SK-N-SH treated with all-trans-retinoic acid at 6 μM for 48 hours (cell line): ENCODE measurements around the gene ARSB.

Experiments used
- ATAC-seq: fragments of 200-7000 bp; cut with Tn5 transposase; 3 replicates; pipeline ENCODE4 v1.9.1; 2020; ENCODE audit warnings: mild to moderate bottlenecking, moderate library complexity
- ARNTL ChIP-seq: fragments of 450-650 bp; formaldehyde crosslinking; IDR thresholded peaks from 2 replicates; pipeline ENCODE4 v1.5.0; 2020; ENCODE audit warnings: low read depth, mild to moderate bottlenecking, moderate library complexity, borderline replicate concordance
- BACH2 ChIP-seq: fragments of 250-450 bp; sonication (Bioruptor Pico); IDR thresholded peaks from 2 replicates; pipeline ENCODE4 v1.9.0; 2021; ENCODE audit warnings: mild to moderate bottlenecking, borderline replicate concordance
- CSDC2 ChIP-seq: fragments of 250-450 bp; sonication (Bioruptor Pico); IDR thresholded peaks from 2 replicates; pipeline ENCODE4 v1.5.0; 2020; ENCODE audit warnings: mild to moderate bottlenecking, moderate library complexity
- ESRRG ChIP-seq: fragments of 250-450 bp; sonication (Bioruptor Pico); IDR thresholded peaks from 2 replicates; pipeline ENCODE4 v1.6.1; 2021; ENCODE audit warnings: mild to moderate bottlenecking
- GLIS3 ChIP-seq: fragments of 250-450 bp; sonication (Bioruptor Pico); IDR thresholded peaks from 2 replicates; pipeline ENCODE4 v1.5.0; 2020; ENCODE audit warnings: mild to moderate bottlenecking, moderate library complexity
- ISL1 ChIP-seq: fragments of 250-450 bp; sonication (Bioruptor Pico); IDR thresholded peaks from 2 replicates; pipeline ENCODE4 v2.1.2; 2022; ENCODE audit warnings: mild to moderate bottlenecking, moderate library complexity
- OSR1 ChIP-seq: fragments of 250-450 bp; sonication (Bioruptor Pico); IDR thresholded peaks from 2 replicates; pipeline ENCODE4 v1.8.0; 2022; ENCODE audit warnings: moderate library complexity, mild to moderate bottlenecking, inconsistent platforms
- PATZ1 ChIP-seq: fragments of 250-450 bp; sonication (Bioruptor Pico); IDR thresholded peaks from 2 replicates; pipeline ENCODE4 v1.8.0; 2020; ENCODE audit warnings: mild to moderate bottlenecking, moderate library complexity, borderline replicate concordance
- POU6F1 ChIP-seq: fragments of 250-450 bp; sonication (Bioruptor Pico); IDR thresholded peaks from 2 replicates; pipeline ENCODE4 v1.8.0; 2021; ENCODE audit warnings: low read depth, mild to moderate bottlenecking, moderate library complexity, borderline replicate concordance
- PPARA ChIP-seq: fragments of 250-450 bp; sonication (Bioruptor Pico); IDR thresholded peaks from 2 replicates; pipeline ENCODE4 v1.5.0; 2020; ENCODE audit warnings: mild to moderate bottlenecking, borderline replicate concordance
- RARB ChIP-seq: fragments of 250-450 bp; sonication (Bioruptor Pico); IDR thresholded peaks from 2 replicates; pipeline ENCODE4 v1.8.0; 2021; ENCODE audit warnings: mild to moderate bottlenecking, moderate library complexity
- SNAI2 ChIP-seq: fragments of 250-450 bp; sonication (Bioruptor Pico); IDR thresholded peaks from 2 replicates; pipeline ENCODE4 v1.5.0; 2020; ENCODE audit warnings: mild to moderate bottlenecking, moderate library complexity
- TCF4 ChIP-seq: fragments of 250-450 bp; sonication (Bioruptor Pico); IDR thresholded peaks from 2 replicates; pipeline ENCODE4 v1.8.0; 2021; ENCODE audit warnings: mild to moderate bottlenecking, moderate library complexity, borderline replicate concordance
- TOX ChIP-seq: fragments of 250-450 bp; sonication (Bioruptor Pico); IDR thresholded peaks from 2 replicates; pipeline ENCODE4 v1.8.0; 2021; ENCODE audit warnings: mild to moderate bottlenecking, moderate library complexity, borderline replicate concordance
- ZC3H10 ChIP-seq: fragments of 250-450 bp; sonication (Bioruptor Pico); IDR thresholded peaks from 2 replicates; pipeline ENCODE4 v1.5.1; 2021; ENCODE audit warnings: mild to moderate bottlenecking, moderate library complexity
- ZFP3 ChIP-seq: fragments of 250-450 bp; sonication (Bioruptor Pico); IDR thresholded peaks from 2 replicates; pipeline ENCODE4 v1.5.0; 2020; ENCODE audit warnings: mild to moderate bottlenecking, moderate library complexity
- ZFP30 ChIP-seq: fragments of 450-650 bp; formaldehyde crosslinking; IDR thresholded peaks from 2 replicates; pipeline ENCODE4 v1.5.0; 2022; ENCODE audit warnings: mild to moderate bottlenecking, moderate library complexity
- ZNF565 ChIP-seq: fragments of 450-650 bp; formaldehyde crosslinking; conservative IDR thresholded peaks from 2 replicates; pipeline ENCODE4 v1.5.0; 2020; ENCODE audit warnings: low read depth, mild to moderate bottlenecking, moderate library complexity
- ZNF70 ChIP-seq: fragments of 450-650 bp; formaldehyde crosslinking; IDR thresholded peaks from 2 replicates; pipeline ENCODE4 v1.5.0; 2020; ENCODE audit warnings: mild to moderate bottlenecking, moderate library complexity
- ZNF8 ChIP-seq: fragments of 450-650 bp; formaldehyde crosslinking; IDR thresholded peaks from 2 replicates; pipeline ENCODE4 v1.5.0; 2020; ENCODE audit warnings: mild to moderate bottlenecking, moderate library complexity
- TF ChIP-seq, protein P1 (sequence below): fragments of 250-450 bp; sonication (Bioruptor Pico); IDR thresholded peaks from 2 replicates; pipeline ENCODE4 v1.5.1; 2020; ENCODE audit warnings: low read depth, mild to moderate bottlenecking, moderate library complexity
- TF ChIP-seq, protein P2 (sequence below): fragments of 250-450 bp; sonication (Bioruptor Pico); IDR thresholded peaks from 2 replicates; pipeline ENCODE4 v1.5.1; 2021; ENCODE audit warnings: mild to moderate bottlenecking, moderate library complexity
- TF ChIP-seq, protein P3 (sequence below): fragments of 250-450 bp; sonication (Bioruptor Pico); IDR thresholded peaks from 2 replicates; pipeline ENCODE4 v1.5.0; 2020; ENCODE audit warnings: mild to moderate bottlenecking, moderate library complexity

ARSB gene

GRCh38 chr5:79007872-79008271 is 22.8 kb upstream of the ARSB start:
- ATAC-seq = no peak
- TF ChIP-seq BACH2 (CRISPR knock-in tag) (no peak), ARNTL (CRISPR knock-in tag) (no peak), POU6F1 (CRISPR knock-in tag) (no peak), ZNF70 (CRISPR knock-in tag) (no peak), TCF4 (CRISPR knock-in tag) (no peak), GLIS3 (CRISPR knock-in tag) (no peak), PPARA (CRISPR knock-in tag) (no peak), CSDC2 (CRISPR knock-in tag) (no peak), ISL1 (CRISPR knock-in tag) (no peak), PATZ1 (CRISPR knock-in tag) (no peak), ESRRG (no peak), ZFP3 (CRISPR knock-in tag) (no peak), SNAI2 (CRISPR knock-in tag) (no peak), RARB (CRISPR knock-in tag) (no peak), ZNF565 (no peak), TOX (CRISPR knock-in tag) (no peak), ZFP30 (no peak)
- TF ChIP-seq, protein P1, sequence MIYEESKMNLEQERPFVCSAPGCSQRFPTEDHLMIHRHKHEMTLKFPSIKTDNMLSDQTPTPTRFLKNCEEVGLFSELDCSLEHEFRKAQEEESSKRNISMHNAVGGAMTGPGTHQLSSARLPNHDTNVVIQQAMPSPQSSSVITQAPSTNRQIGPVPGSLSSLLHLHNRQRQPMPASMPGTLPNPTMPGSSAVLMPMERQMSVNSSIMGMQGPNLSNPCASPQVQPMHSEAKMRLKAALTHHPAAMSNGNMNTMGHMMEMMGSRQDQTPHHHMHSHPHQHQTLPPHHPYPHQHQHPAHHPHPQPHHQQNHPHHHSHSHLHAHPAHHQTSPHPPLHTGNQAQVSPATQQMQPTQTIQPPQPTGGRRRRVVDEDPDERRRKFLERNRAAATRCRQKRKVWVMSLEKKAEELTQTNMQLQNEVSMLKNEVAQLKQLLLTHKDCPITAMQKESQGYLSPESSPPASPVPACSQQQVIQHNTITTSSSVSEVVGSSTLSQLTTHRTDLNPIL = no peak
- TF ChIP-seq, protein P2, sequence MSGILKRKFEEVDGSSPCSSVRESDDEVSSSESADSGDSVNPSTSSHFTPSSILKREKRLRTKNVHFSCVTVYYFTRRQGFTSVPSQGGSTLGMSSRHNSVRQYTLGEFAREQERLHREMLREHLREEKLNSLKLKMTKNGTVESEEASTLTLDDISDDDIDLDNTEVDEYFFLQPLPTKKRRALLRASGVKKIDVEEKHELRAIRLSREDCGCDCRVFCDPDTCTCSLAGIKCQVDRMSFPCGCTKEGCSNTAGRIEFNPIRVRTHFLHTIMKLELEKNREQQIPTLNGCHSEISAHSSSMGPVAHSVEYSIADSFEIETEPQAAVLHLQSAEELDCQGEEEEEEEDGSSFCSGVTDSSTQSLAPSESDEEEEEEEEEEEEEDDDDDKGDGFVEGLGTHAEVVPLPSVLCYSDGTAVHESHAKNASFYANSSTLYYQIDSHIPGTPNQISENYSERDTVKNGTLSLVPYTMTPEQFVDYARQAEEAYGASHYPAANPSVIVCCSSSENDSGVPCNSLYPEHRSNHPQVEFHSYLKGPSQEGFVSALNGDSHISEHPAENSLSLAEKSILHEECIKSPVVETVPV (CRISPR knock-in tag) = no peak

GRCh38 chr5:79005936-79006631 is 21.0 kb upstream of the ARSB start:
- ATAC-seq = no peak
- TF ChIP-seq ZNF8 (CRISPR knock-in tag) = no peak
- no peak for TF ChIP-seq ESRRG
- TF ChIP-seq RARB (CRISPR knock-in tag) = no peak
- no peak for TF ChIP-seq ARNTL (CRISPR knock-in tag)
- TF ChIP-seq SNAI2 (CRISPR knock-in tag) = no peak
- TF ChIP-seq TCF4 (CRISPR knock-in tag) = no peak
- no peak for TF ChIP-seq GLIS3 (CRISPR knock-in tag)
- TF ChIP-seq CSDC2 (CRISPR knock-in tag) = no peak
- no peak for TF ChIP-seq ZNF565
- no peak for TF ChIP-seq OSR1 (CRISPR knock-in tag)
- TF ChIP-seq ZFP3 (CRISPR knock-in tag) = no peak
- no peak for TF ChIP-seq ZFP30
- TF ChIP-seq PATZ1 (CRISPR knock-in tag) = no peak
- TF ChIP-seq, all 23 proteins: peak for 0

DNA sequence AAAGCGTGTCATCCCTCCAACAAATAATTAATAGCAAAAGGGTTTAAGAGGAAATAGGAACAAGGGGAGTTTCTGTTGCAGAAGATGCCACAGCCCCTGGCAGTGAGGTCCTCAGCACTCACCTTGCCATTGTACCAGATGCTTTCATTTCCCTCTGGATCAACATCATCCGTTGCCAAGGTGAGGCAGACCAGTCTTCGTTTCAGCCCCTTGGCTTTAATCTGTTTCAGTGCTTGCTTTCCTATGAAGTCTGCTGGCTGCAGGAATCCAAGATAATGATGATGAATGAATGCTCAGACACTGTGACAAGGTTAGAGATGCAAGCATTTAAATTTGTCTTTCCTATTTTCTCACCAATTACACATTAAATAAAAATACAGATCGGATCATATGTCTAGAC is 20.0 kb upstream of the ARSB start:
- ATAC-seq = no peak
- TF ChIP-seq ZC3H10 (CRISPR knock-in tag) = no peak
- TF ChIP-seq RARB (CRISPR knock-in tag) = no peak
- TF ChIP-seq OSR1 (CRISPR knock-in tag) = no peak
- TF ChIP-seq ZFP30 = no peak
- TF ChIP-seq ISL1 (CRISPR knock-in tag) = no peak
- TF ChIP-seq, protein P3, sequence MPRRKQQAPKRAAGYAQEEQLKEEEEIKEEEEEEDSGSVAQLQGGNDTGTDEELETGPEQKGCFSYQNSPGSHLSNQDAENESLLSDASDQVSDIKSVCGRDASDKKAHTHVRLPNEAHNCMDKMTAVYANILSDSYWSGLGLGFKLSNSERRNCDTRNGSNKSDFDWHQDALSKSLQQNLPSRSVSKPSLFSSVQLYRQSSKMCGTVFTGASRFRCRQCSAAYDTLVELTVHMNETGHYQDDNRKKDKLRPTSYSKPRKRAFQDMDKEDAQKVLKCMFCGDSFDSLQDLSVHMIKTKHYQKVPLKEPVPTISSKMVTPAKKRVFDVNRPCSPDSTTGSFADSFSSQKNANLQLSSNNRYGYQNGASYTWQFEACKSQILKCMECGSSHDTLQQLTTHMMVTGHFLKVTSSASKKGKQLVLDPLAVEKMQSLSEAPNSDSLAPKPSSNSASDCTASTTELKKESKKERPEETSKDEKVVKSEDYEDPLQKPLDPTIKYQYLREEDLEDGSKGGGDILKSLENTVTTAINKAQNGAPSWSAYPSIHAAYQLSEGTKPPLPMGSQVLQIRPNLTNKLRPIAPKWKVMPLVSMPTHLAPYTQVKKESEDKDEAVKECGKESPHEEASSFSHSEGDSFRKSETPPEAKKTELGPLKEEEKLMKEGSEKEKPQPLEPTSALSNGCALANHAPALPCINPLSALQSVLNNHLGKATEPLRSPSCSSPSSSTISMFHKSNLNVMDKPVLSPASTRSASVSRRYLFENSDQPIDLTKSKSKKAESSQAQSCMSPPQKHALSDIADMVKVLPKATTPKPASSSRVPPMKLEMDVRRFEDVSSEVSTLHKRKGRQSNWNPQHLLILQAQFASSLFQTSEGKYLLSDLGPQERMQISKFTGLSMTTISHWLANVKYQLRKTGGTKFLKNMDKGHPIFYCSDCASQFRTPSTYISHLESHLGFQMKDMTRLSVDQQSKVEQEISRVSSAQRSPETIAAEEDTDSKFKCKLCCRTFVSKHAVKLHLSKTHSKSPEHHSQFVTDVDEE = no peak
- TF ChIP-seq, all 23 proteins: peak for 0
